Measurements from ENCODE around the gene KTN1. TPM values are rescaled to one million over a fixed set of nuclear protein-coding genes. Genes with fewer than 3 reads are reported as not detected.

Gene KTN1
- total RNA-seq, 1 donor from 2014 or later: 193 TPM

- peak overlapping the region; percentile 92 for H3K4me3 Mint-ChIP-seq (ENCODE audit: unreplicated experiment)
- TF ChIP-seq, protein P1, sequence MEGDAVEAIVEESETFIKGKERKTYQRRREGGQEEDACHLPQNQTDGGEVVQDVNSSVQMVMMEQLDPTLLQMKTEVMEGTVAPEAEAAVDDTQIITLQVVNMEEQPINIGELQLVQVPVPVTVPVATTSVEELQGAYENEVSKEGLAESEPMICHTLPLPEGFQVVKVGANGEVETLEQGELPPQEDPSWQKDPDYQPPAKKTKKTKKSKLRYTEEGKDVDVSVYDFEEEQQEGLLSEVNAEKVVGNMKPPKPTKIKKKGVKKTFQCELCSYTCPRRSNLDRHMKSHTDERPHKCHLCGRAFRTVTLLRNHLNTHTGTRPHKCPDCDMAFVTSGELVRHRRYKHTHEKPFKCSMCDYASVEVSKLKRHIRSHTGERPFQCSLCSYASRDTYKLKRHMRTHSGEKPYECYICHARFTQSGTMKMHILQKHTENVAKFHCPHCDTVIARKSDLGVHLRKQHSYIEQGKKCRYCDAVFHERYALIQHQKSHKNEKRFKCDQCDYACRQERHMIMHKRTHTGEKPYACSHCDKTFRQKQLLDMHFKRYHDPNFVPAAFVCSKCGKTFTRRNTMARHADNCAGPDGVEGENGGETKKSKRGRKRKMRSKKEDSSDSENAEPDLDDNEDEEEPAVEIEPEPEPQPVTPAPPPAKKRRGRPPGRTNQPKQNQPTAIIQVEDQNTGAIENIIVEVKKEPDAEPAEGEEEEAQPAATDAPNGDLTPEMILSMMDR (IDR thresholded peaks at IDR 0.05; ENCODE audit: insufficient read depth, low read depth, low read length): no peak
- no peak for TF ChIP-seq EZH2 (IDR thresholded peaks at IDR 0.05; ENCODE audit: insufficient read depth, low read length)
- peaks cover 54% of the 10 kb centered on the region for H4K20me1 ChIP-seq (ENCODE audit: insufficient read depth, low read length)
- peak overlapping the region; percentile 94 for H3K27ac Mint-ChIP-seq (ENCODE audit: unreplicated experiment)
- H3K9me3 Mint-ChIP-seq (ENCODE audit: unreplicated experiment): no peaks in the 10 kb centered on the region
- peak overlapping the region; percentile 77 for H3K27ac ChIP-seq (ENCODE audit: low read depth, low read length)
- no peaks in the 10 kb centered on the region for H3K36me3 Mint-ChIP-seq (ENCODE audit: low read depth, unreplicated experiment)
- no peaks in the 10 kb centered on the region for H3K27me3 Mint-ChIP-seq (ENCODE audit: low read depth, unreplicated experiment)
- H3K79me2 ChIP-seq (ENCODE audit: insufficient read depth, low read length): peaks cover 66% of the 10 kb centered on the region
- peaks cover 28% of the 10 kb centered on the region for H3K4me1 ChIP-seq (ENCODE audit: insufficient read depth, low read length)
- H3K9ac ChIP-seq (ENCODE audit: low read length): peak overlapping the region; percentile 92
- H3K4me3 ChIP-seq (ENCODE audit: insufficient read depth, low read depth, low read length): peak overlapping the region; percentile 78
- H3K27me3 ChIP-seq (ENCODE audit: insufficient read depth, low read length): no peaks in the 10 kb centered on the region
- H3K9me3 ChIP-seq (ENCODE audit: insufficient read depth, low read depth, low read length): no peaks in the 10 kb centered on the region
- peak overlapping the region; percentile 45 for H2AFZ ChIP-seq (ENCODE audit: low read depth, low read length)
- DNase-seq (ENCODE audit: low read depth): peak; percentile 50
- H3K4me1 Mint-ChIP-seq (ENCODE audit: low read depth, unreplicated experiment): peaks cover 22% of the 10 kb centered on the region
- no peaks in the 10 kb centered on the region for H3K36me3 ChIP-seq (ENCODE audit: insufficient read depth, low read length)
- FAIRE-seq: no peak
- H3K4me2 ChIP-seq (ENCODE audit: low read length): peak overlapping the region; percentile 90
Measured at GRCh38 chr14:55581342-55581771, 1.4 kb downstream of the KTN1 start.

GRCh38 chr14:55582746-55583145 is 2.7 kb downstream of the KTN1 start:
- Histone ChIP-seq H2AFZ (ENCODE audit: low read depth, low read length) (no peak overlapping the region), H3K4me2 (ENCODE audit: low read length) (no peak overlapping the region), H3K27me3 (ENCODE audit: insufficient read depth, low read length) (no peaks in the 10 kb centered on the region), H4K20me1 (ENCODE audit: insufficient read depth, low read length) (peaks cover 67% of the 10 kb centered on the region), H3K27ac (ENCODE audit: low read depth, low read length) (no peak overlapping the region), H3K4me1 (ENCODE audit: insufficient read depth, low read length) (peaks cover 31% of the 10 kb centered on the region), H3K4me3 (ENCODE audit: insufficient read depth, low read depth, low read length) (no peak overlapping the region), H3K9ac (ENCODE audit: low read length) (no peak overlapping the region), H3K79me2 (ENCODE audit: insufficient read depth, low read length) (peaks cover 80% of the 10 kb centered on the region), H3K36me3 (ENCODE audit: insufficient read depth, low read length) (no peaks in the 10 kb centered on the region), H3K9me3 (ENCODE audit: insufficient read depth, low read depth, low read length) (no peaks in the 10 kb centered on the region)
- no peaks in the 10 kb centered on the region for H3K36me3 Mint-ChIP-seq (ENCODE audit: low read depth, unreplicated experiment)
- no peaks in the 10 kb centered on the region for H3K9me3 Mint-ChIP-seq (ENCODE audit: unreplicated experiment)
- H3K4me1 Mint-ChIP-seq (ENCODE audit: low read depth, unreplicated experiment): peaks cover 35% of the 10 kb centered on the region
- no peaks in the 10 kb centered on the region for H3K27me3 Mint-ChIP-seq (ENCODE audit: low read depth, unreplicated experiment)
- DNase-seq (ENCODE audit: low read depth) (no peak), FAIRE-seq (no peak)
- no peak overlapping the region for H3K27ac Mint-ChIP-seq (ENCODE audit: unreplicated experiment)
- no peak for TF ChIP-seq EZH2 (IDR thresholded peaks at IDR 0.05; ENCODE audit: insufficient read depth, low read length)
- TF ChIP-seq, protein P1 (IDR thresholded peaks at IDR 0.05; ENCODE audit: insufficient read depth, low read depth, low read length): no peak
- peak overlapping the region; percentile 47 for H3K4me3 Mint-ChIP-seq (ENCODE audit: unreplicated experiment)

- no peak overlapping the region for H2AFZ ChIP-seq (ENCODE audit: low read depth, low read length)
- DNase-seq (ENCODE audit: low read depth) (no peak), FAIRE-seq (no peak)
- H3K27ac ChIP-seq (ENCODE audit: low read depth, low read length): no peak overlapping the region
- no peak for TF ChIP-seq EZH2 (IDR thresholded peaks at IDR 0.05; ENCODE audit: insufficient read depth, low read length)
- TF ChIP-seq, protein P1 (IDR thresholded peaks at IDR 0.05; ENCODE audit: insufficient read depth, low read depth, low read length): no peak
- no peaks in the 10 kb centered on the region for H3K36me3 ChIP-seq (ENCODE audit: insufficient read depth, low read length)
- no peak overlapping the region for H3K9ac ChIP-seq (ENCODE audit: low read length)
- peak overlapping the region; percentile 1 for H3K4me2 ChIP-seq (ENCODE audit: low read length)
- Mint-ChIP-seq H3K27me3 (ENCODE audit: low read depth, unreplicated experiment) (no peaks in the 10 kb centered on the region), H3K4me1 (ENCODE audit: low read depth, unreplicated experiment) (peaks cover 43% of the 10 kb centered on the region), H3K4me3 (ENCODE audit: unreplicated experiment) (no peak overlapping the region), H3K36me3 (ENCODE audit: low read depth, unreplicated experiment) (no peaks in the 10 kb centered on the region), H3K9me3 (ENCODE audit: unreplicated experiment) (no peaks in the 10 kb centered on the region), H3K27ac (ENCODE audit: unreplicated experiment) (no peak overlapping the region)
- H3K27me3 ChIP-seq (ENCODE audit: insufficient read depth, low read length): no peaks in the 10 kb centered on the region
- H3K79me2 ChIP-seq (ENCODE audit: insufficient read depth, low read length): peaks cover 92% of the 10 kb centered on the region
- H3K9me3 ChIP-seq (ENCODE audit: insufficient read depth, low read depth, low read length): no peaks in the 10 kb centered on the region
- no peak overlapping the region for H3K4me3 ChIP-seq (ENCODE audit: insufficient read depth, low read depth, low read length)
- H3K4me1 ChIP-seq (ENCODE audit: insufficient read depth, low read length): peaks cover 39% of the 10 kb centered on the region
- peaks cover 79% of the 10 kb centered on the region for H4K20me1 ChIP-seq (ENCODE audit: insufficient read depth, low read length)
Measured at GRCh38 chr14:55583942-55584468, 4.0 kb downstream of the KTN1 start.
